ENCODE results near the gene YTHDC1.

DNA sequence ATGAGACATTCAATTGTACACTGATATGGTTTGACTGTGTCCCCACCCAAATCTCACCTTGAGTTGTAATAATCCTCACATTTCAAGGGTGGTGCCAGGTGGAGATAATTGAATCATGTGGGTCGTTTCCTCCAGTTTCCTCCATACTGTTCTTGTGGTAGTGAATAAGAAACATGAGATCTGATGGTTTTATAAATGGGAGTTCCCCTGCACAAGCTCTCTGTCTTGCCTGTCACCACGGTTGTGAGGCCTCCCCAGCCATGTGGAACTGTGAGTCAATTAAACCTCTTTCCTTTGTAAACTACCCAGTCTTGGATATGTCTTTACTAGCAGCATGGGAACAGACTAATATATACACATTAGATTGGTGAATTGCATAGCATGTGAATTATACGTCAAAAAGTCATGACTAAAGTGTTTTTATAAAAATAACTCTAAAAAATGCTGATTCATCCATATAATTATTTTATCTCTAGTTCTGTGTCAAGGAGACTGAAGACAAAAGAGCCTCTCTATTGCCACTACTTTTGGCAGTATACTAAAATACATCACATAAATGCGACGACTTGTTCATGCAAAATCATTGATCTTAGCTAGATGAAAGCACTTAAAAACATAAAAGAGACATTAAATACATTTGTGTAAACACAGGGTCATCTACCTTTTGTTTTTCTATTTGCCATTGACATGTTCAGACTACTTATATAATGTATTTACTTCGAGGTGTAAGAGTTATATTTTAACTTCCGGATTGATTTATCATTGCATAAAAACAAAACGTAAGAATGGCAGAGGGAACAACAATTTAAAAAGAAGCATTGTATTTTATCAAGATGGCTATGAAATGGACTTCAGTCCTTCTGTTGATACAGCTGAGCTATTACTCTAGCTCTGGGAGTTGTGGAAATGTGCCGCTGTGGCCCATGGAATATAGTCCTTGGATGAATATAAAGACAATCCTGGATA, 50.1 kb downstream of the YTHDC1 start:
- TF ChIP-seq, protein P1, sequence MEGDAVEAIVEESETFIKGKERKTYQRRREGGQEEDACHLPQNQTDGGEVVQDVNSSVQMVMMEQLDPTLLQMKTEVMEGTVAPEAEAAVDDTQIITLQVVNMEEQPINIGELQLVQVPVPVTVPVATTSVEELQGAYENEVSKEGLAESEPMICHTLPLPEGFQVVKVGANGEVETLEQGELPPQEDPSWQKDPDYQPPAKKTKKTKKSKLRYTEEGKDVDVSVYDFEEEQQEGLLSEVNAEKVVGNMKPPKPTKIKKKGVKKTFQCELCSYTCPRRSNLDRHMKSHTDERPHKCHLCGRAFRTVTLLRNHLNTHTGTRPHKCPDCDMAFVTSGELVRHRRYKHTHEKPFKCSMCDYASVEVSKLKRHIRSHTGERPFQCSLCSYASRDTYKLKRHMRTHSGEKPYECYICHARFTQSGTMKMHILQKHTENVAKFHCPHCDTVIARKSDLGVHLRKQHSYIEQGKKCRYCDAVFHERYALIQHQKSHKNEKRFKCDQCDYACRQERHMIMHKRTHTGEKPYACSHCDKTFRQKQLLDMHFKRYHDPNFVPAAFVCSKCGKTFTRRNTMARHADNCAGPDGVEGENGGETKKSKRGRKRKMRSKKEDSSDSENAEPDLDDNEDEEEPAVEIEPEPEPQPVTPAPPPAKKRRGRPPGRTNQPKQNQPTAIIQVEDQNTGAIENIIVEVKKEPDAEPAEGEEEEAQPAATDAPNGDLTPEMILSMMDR (conservative IDR thresholded peaks at IDR 0.05) = no peak
- TF ChIP-seq ZFX (IDR thresholded peaks at IDR 0.05) = no peak
